AML-193 (cell line): ENCODE measurements around the gene PRSS53.
A peak's percentile ranks its signal among the peaks of the same experiment; 100 is the strongest.

Source experiments
- DNase-seq, 2 experiments: peaks; one replicate each; lab custom pipeline; 2025; lab: John Stamatoyannopoulos, UW

Gene PRSS53

GRCh38 chr16:31078597-31079341, 10.0 kb downstream of the PRSS53 start:
- no peak for DNase-seq

GRCh38 chr16:31077592-31078396, 10.9 kb downstream of the PRSS53 start:
- DNase-seq = no peak

GRCh38 chr16:31077024-31077423, 11.7 kb downstream of the PRSS53 start:
- DNase-seq = no peak

GRCh38 chr16:31076319-31076718, 12.4 kb downstream of the PRSS53 start:
- no peak for DNase-seq

- DNase-seq = no peak
Observed at GRCh38 chr16:31074814-31075183, 13.9 kb downstream of the PRSS53 start.

- peak; percentile 98 to 99 for DNase-seq
Observed at GRCh38 chr16:31073970-31074813, 14.6 kb downstream of the PRSS53 start, which contains the start of the genes ZNF646 and ZNF668. Gene ZNF646 (plus strand): TSS chr16:31074422. CDS start chr16:31076325, 1,903 bp downstream. Gene ZNF668 (minus strand): TSS chr16:31074240. CDS start chr16:31064459, 9,781 bp downstream.

GRCh38 chr16:31073142-31073969, 15.4 kb downstream of the PRSS53 start:
- DNase-seq = peak; percentile 59 to 62

- DNase-seq = peak in 1 of 2 experiments; percentile 21
Observed at GRCh38 chr16:31072540-31073141, 16.1 kb downstream of the PRSS53 start.

GRCh38 chr16:31071861-31072260, 16.9 kb downstream of the PRSS53 start:
- DNase-seq = no peak

GRCh38 chr16:31067342-31067741, 21.4 kb downstream of the PRSS53 start:
- DNase-seq = no peak

GRCh38 chr16:31064882-31065461, 23.8 kb downstream of the PRSS53 start:
- DNase-seq = no peak

- DNase-seq = no peak
Observed at GRCh38 chr16:31063843-31064611, 24.7 kb downstream of the PRSS53 start.

GRCh38 chr16:31063495-31063842, 25.3 kb downstream of the PRSS53 start:
- no peak for DNase-seq

GRCh38 chr16:31061813-31062440, 26.8 kb downstream of the PRSS53 start:
- DNase-seq = no peak

- DNase-seq = no peak
Observed at GRCh38 chr16:31061126-31061812, 27.5 kb downstream of the PRSS53 start.

- no peak for DNase-seq
Observed at GRCh38 chr16:31055613-31056012, 33.1 kb downstream of the PRSS53 start.

GRCh38 chr16:31052114-31052513, 36.6 kb downstream of the PRSS53 start:
- DNase-seq = no peak

GRCh38 chr16:31050280-31051030, 38.3 kb downstream of the PRSS53 start:
- DNase-seq = no peak
